CD14-positive monocyte (primary cell): ENCODE data around the gene MLYCD. TPM values are rescaled to one million over a fixed set of nuclear protein-coding genes. Genes with fewer than 3 reads are reported as not detected.

Experiments
- DNase-seq, 3 donors: peaks; one replicate each; pipeline ENCODE4 v3.0.0-alpha.2; 2011 to 2022
- H2AFZ ChIP-seq: 2 replicates; pipeline ENCODE4 v1.6.0; 2012; ENCODE audit warnings: mild to moderate bottlenecking, low read depth, low read length, inconsistent platforms; ENCODE audit not compliant: insufficient read depth, poor library complexity, severe bottlenecking
- H3K27ac ChIP-seq, 2 donors: 1 replicate in 1 of 2; 2 replicates in 1 of 2; pipeline ENCODE4 v1.5.1; 2012 to 2013; ENCODE audit warnings: low read length in 2 of 2, control low read depth in 1 of 2, inconsistent platforms in 1 of 2, low read depth in 1 of 2, mild to moderate bottlenecking in 1 of 2
- H3K27me3 ChIP-seq, 2 donors: one replicate each; pipeline versions ENCODE4 v1.6.0 to v1.6.1; 2011 to 2013; ENCODE audit warnings: low read length in 2 of 2; ENCODE audit not compliant: control insufficient read depth in 2 of 2, insufficient read depth in 2 of 2
- H3K36me3 ChIP-seq, 2 donors: replicated peaks in 1 of 2; 1 replicate in 1 of 2; 2 replicates in 1 of 2; pipeline versions ENCODE4 v1.5.1 to v1.6.1; 2012 to 2013; ENCODE audit warnings: low read length in 2 of 2, control low read depth in 1 of 2, inconsistent platforms in 1 of 2, mild to moderate bottlenecking in 1 of 2; ENCODE audit not compliant: insufficient read depth in 2 of 2, control insufficient read depth in 1 of 2
- H3K4me1 ChIP-seq, 2 donors: 1 replicate in 1 of 2; 2 replicates in 1 of 2; pipeline versions ENCODE4 v1.5.1 to v1.6.1; 2012 to 2013; ENCODE audit warnings: low read length in 2 of 2, control low read depth in 1 of 2, inconsistent platforms in 1 of 2, mild to moderate bottlenecking in 1 of 2, moderate library complexity in 1 of 2; ENCODE audit not compliant: insufficient read depth in 2 of 2, control insufficient read depth in 1 of 2
- H3K4me2 ChIP-seq: replicated peaks from 2 replicates; pipeline ENCODE3; 2012; ENCODE audit warnings: low read length, moderate library complexity, mild to moderate bottlenecking; ENCODE audit not compliant: poor library complexity, severe bottlenecking; ENCODE audit errors: extremely low read depth
- H3K4me3 ChIP-seq, 3 experiments: fragments of 200-600 bp in 1 of 3; sonication (generic) in 1 of 3; replicated peaks in 1 of 3; 1 replicate in 2 of 3; 2 replicates in 1 of 3; pipeline ENCODE4 v1.5.1; 2011 to 2013; ENCODE audit warnings: low read length in 3 of 3, mild to moderate bottlenecking in 3 of 3, control low read depth in 2 of 3, low read depth in 2 of 3, inconsistent platforms in 1 of 3, moderate library complexity in 1 of 3
- H3K79me2 ChIP-seq: 2 replicates; pipeline ENCODE4 v1.6.0; 2012; ENCODE audit warnings: mild to moderate bottlenecking, control low read depth, inconsistent platforms, low read length, moderate library complexity; ENCODE audit not compliant: insufficient read depth
- H3K9ac ChIP-seq: 2 replicates; pipeline ENCODE4 v1.6.0; 2017; ENCODE audit warnings: low read length, mild to moderate bottlenecking; ENCODE audit not compliant: insufficient read depth, poor library complexity, severe bottlenecking
- H3K9me3 ChIP-seq, 2 donors: replicated peaks in 1 of 2; 1 replicate in 1 of 2; 2 replicates in 1 of 2; pipeline versions ENCODE4 v1.5.1 to v1.6.1; 2012 to 2013; ENCODE audit warnings: low read length in 2 of 2, control low read depth in 1 of 2; ENCODE audit not compliant: control insufficient read depth in 1 of 2, insufficient read depth in 1 of 2
- H4K20me1 ChIP-seq: 2 replicates; pipeline ENCODE4 v1.6.0; 2012; ENCODE audit warnings: mild to moderate bottlenecking, low read length, control low read depth, moderate library complexity; ENCODE audit not compliant: insufficient read depth
- H3K27ac Mint-ChIP-seq, 7 donors: one replicate each; pipeline ENCODE4 v1.8.0; 2020; ENCODE audit warnings: mild to moderate bottlenecking in 7 of 7, mixed read lengths in 7 of 7, moderate library complexity in 6 of 7, inconsistent platforms in 2 of 7
- H3K27me3 Mint-ChIP-seq, 3 donors: one replicate each; pipeline ENCODE4 v1.8.0; 2021 to 2022; ENCODE audit warnings: low read depth in 3 of 3, mild to moderate bottlenecking in 3 of 3, mixed read lengths in 3 of 3, moderate library complexity in 3 of 3, inconsistent platforms in 1 of 3
- H3K36me3 Mint-ChIP-seq, 2 donors: one replicate each; pipeline ENCODE4 v1.8.0; 2020; ENCODE audit warnings: mixed read lengths in 2 of 2, inconsistent platforms in 1 of 2, mild to moderate bottlenecking in 1 of 2
- H3K4me1 Mint-ChIP-seq: one replicate; pipeline ENCODE4 v1.8.0; 2020; ENCODE audit warnings: mild to moderate bottlenecking, mixed read lengths
- H3K4me3 Mint-ChIP-seq, 2 donors: one replicate each; pipeline ENCODE4 v1.8.0; 2020; ENCODE audit warnings: mild to moderate bottlenecking in 2 of 2, mixed read lengths in 2 of 2, moderate library complexity in 1 of 2
- H3K9me3 Mint-ChIP-seq, 7 donors: one replicate each; pipeline ENCODE4 v1.8.0; 2020 to 2022; ENCODE audit warnings: mixed read lengths in 7 of 7, mild to moderate bottlenecking in 6 of 7, moderate library complexity in 6 of 7, inconsistent platforms in 2 of 7
- CTCF ChIP-seq: fragments of 200-600 bp; IDR thresholded peaks from one replicate; pipeline ENCODE4 v1.8.0; 2022; ENCODE audit warnings: antibody characterized with exemption, mild to moderate bottlenecking
- WGBS: methylation state at CpG from one replicate; pipeline ENCODE4 v1.1.5; 2013; ENCODE audit warnings: missing lambda C conversion rate; ENCODE audit not compliant: insufficient coverage; 5-methylcytosine and 5-hydroxymethylcytosine counted together
- intact Hi-C, 2 donors: fragments of 100-400 bp; cut with micrococcal nuclease; formaldehyde crosslinking; loops; one replicate each; pipeline versions ENCODE4 v1.15.0 to v1.15.1; 2023
- polyA plus RNA-seq, 3 donors: library from polyadenylated mRNA; depleted of rRNA in 1 of 3; unstranded in 2 of 3; stranded (reverse) in 1 of 3; fragments of 300-500 nt in 2 of 3; fragments of >200 nt in 1 of 3; fragmentation: Illumina TruSeq in 2 of 3; gene quantifications; 1 replicate in 2 of 3; 2 replicates in 1 of 3; pipeline ENCODE4 v1.2.3, GENCODE V29; 2012 to 2021

Gene MLYCD
- polyA plus RNA-seq, 3 donors = 1.2 to 2.4 (median 1.3) TPM

- H3K9me3 Mint-ChIP-seq = no peaks in the 10 kb centered on the region
- peaks cover 24% of the 10 kb centered on the region for H3K4me1 Mint-ChIP-seq
- peak overlapping the region in 1 of 2 donors; percentile 85 for H3K4me3 Mint-ChIP-seq
- no peaks in the 10 kb centered on the region for H3K27me3 ChIP-seq
- peak overlapping the region in 1 of 7 donors; percentile 45 for H3K27ac Mint-ChIP-seq
- H3K36me3 Mint-ChIP-seq = peaks cover 21 to 27% of the 10 kb centered on the region in 2 donors
- H3K4me2 ChIP-seq = no peak overlapping the region
- no peak overlapping the region for H2AFZ ChIP-seq
- intact Hi-C loops = loop anchor here in 1 of 2 donors (2.0 kb wide), 1 partner anchor 109 kb away; no protein-coding TSS in a partner anchor
- H3K9ac ChIP-seq = no peak overlapping the region
- H3K27ac ChIP-seq = no peak overlapping the region
- H3K36me3 ChIP-seq = peaks cover 6 to 12% of the 10 kb centered on the region in 2 donors
- no peak overlapping the region for H3K4me3 ChIP-seq
- H4K20me1 ChIP-seq = no peaks in the 10 kb centered on the region
- no peak for DNase-seq
- no peaks in the 10 kb centered on the region for H3K79me2 ChIP-seq
- H3K27me3 Mint-ChIP-seq = peaks cover 8 to 20% (median 10%) of the 10 kb centered on the region in 3 donors
- H3K9me3 ChIP-seq = no peaks in the 10 kb centered on the region
- peaks cover 26 to 30% of the 10 kb centered on the region in 2 donors for H3K4me1 ChIP-seq
- TF ChIP-seq CTCF = no peak
- WGBS = 74% methylated on average over 13 of the region's 23 CpGs
Measured at GRCh38 chr16:83955218-83956130, 56.6 kb downstream of the MLYCD start.

- Histone ChIP-seq H3K79me2 (no peaks in the 10 kb centered on the region), H3K27me3 (no peaks in the 10 kb centered on the region), H3K4me3 (no peak overlapping the region), H3K4me1 (peaks cover 26 to 30% of the 10 kb centered on the region in 2 donors), H3K36me3 (peaks cover 9 to 12% of the 10 kb centered on the region in 2 donors), H3K27ac (no peak overlapping the region), H3K9ac (no peak overlapping the region), H3K4me2 (no peak overlapping the region), H3K9me3 (no peaks in the 10 kb centered on the region), H4K20me1 (no peaks in the 10 kb centered on the region), H2AFZ (no peak overlapping the region)
- intact Hi-C loops = loop anchor here in 1 of 2 donors (2.0 kb wide), 1 partner anchor 108 kb away; no protein-coding TSS in a partner anchor
- WGBS = 57% methylated on average over 20 of the region's 22 CpGs
- Mint-ChIP-seq H3K4me1 (peaks cover 24% of the 10 kb centered on the region), H3K36me3 (peaks cover 30 to 39% of the 10 kb centered on the region in 2 donors), H3K27ac (peak overlapping the region in 1 of 7 donors; percentile 28), H3K27me3 (peaks cover 9 to 23% (median 10%) of the 10 kb centered on the region in 3 donors), H3K4me3 (no peak overlapping the region), H3K9me3 (peaks cover 0 to 2% (median 0%) of the 10 kb centered on the region in 7 donors)
- peak; percentile 90 for TF ChIP-seq CTCF
- DNase-seq = peak; percentile 72 to 79 (median 75)
Measured at GRCh38 chr16:83956336-83957289, 57.7 kb downstream of the MLYCD start.
